Astrocyte (in vitro differentiated cells and primary cell): ENCODE results near the gene GPR142.

ENCODE experiments used
- CTCF ChIP-seq: IDR thresholded peaks from 2 replicates; pipeline ENCODE4 v1.5.1; 2011; ENCODE audit warnings: low read depth, mild to moderate bottlenecking, inconsistent platforms, low read length, moderate library complexity; ENCODE audit not compliant: insufficient read depth
- EZH2 ChIP-seq: IDR thresholded peaks from 2 replicates; pipeline ENCODE4 v1.6.1; 2012; ENCODE audit warnings: mild to moderate bottlenecking, low read length, inconsistent platforms; ENCODE audit not compliant: insufficient read depth

- TF ChIP-seq EZH2 (no peak), CTCF (no peak)
These were observed 38.8 kb upstream of the GPR142 start for GRCh38 chr17:74328487-74328886.
